OCI-LY7 (cell line): ENCODE measurements around the gene TRIM54.

ENCODE experiments used
- EZH2phosphoT487 ChIP-seq: fragments of 200-600 bp; sonication (generic); IDR thresholded peaks from 2 replicates; pipeline ENCODE4 v1.6.1; 2018; ENCODE audit warnings: low read depth, borderline replicate concordance, mild to moderate bottlenecking, mixed run types, antibody characterized with exemption, low read length, moderate library complexity, mixed read lengths
- TF ChIP-seq, protein P1 (sequence below): fragments of 200-600 bp; sonication (generic); conservative IDR thresholded peaks from 2 replicates; pipeline ENCODE4 v1.5.1; 2014; ENCODE audit warnings: mild to moderate bottlenecking, antibody characterized with exemption, low read length, moderate library complexity, mixed read lengths

DNA sequence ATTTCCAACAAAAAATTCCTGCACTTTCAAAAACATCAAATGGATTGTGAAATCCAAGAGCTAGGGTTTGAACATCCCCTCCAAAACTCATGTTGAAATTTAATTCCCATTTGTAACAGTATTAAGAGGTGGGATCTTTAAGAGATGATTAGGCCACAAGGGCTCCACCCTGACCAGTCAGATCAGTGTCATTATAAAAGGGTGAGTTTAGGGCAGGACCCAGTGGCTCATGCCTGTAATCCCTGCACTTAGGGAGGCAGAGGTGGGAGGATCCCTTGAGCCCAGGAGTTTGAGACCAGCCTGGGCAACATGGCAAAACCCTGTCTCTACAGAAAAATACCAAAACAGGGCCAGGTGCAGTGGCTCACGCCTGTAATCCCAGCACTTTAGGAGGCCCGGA is 65.4 kb downstream of the TRIM54 start:
- TF ChIP-seq, protein P1, sequence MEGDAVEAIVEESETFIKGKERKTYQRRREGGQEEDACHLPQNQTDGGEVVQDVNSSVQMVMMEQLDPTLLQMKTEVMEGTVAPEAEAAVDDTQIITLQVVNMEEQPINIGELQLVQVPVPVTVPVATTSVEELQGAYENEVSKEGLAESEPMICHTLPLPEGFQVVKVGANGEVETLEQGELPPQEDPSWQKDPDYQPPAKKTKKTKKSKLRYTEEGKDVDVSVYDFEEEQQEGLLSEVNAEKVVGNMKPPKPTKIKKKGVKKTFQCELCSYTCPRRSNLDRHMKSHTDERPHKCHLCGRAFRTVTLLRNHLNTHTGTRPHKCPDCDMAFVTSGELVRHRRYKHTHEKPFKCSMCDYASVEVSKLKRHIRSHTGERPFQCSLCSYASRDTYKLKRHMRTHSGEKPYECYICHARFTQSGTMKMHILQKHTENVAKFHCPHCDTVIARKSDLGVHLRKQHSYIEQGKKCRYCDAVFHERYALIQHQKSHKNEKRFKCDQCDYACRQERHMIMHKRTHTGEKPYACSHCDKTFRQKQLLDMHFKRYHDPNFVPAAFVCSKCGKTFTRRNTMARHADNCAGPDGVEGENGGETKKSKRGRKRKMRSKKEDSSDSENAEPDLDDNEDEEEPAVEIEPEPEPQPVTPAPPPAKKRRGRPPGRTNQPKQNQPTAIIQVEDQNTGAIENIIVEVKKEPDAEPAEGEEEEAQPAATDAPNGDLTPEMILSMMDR, result no peak
- TF ChIP-seq EZH2phosphoT487, result no peak
